ENCODE measurements around the gene RHPN2.

GRCh38 chr19:32988724-32989123 lies 76.0 kb downstream of the RHPN2 start:
- no peak for TF ChIP-seq CTCF (IDR thresholded peaks at IDR 0.05)
- no peak for TF ChIP-seq POLR2A (IDR thresholded peaks at IDR 0.05)

Data from uterus (tissue), 2 donors.